ENCODE data around the gene PCNT. TPM values are rescaled to one million over a fixed set of nuclear protein-coding genes. Genes with fewer than 3 reads are reported as not detected.
"Not testable (repeated sequence)": the region's sequence is repeated elsewhere in the genome, so short reads cannot be mapped to it uniquely, and the experiment has no call there.

PCNT gene
- total and polyA plus RNA-seq, 7 donors = 99.4 to 642 (median 248) TPM

DNA sequence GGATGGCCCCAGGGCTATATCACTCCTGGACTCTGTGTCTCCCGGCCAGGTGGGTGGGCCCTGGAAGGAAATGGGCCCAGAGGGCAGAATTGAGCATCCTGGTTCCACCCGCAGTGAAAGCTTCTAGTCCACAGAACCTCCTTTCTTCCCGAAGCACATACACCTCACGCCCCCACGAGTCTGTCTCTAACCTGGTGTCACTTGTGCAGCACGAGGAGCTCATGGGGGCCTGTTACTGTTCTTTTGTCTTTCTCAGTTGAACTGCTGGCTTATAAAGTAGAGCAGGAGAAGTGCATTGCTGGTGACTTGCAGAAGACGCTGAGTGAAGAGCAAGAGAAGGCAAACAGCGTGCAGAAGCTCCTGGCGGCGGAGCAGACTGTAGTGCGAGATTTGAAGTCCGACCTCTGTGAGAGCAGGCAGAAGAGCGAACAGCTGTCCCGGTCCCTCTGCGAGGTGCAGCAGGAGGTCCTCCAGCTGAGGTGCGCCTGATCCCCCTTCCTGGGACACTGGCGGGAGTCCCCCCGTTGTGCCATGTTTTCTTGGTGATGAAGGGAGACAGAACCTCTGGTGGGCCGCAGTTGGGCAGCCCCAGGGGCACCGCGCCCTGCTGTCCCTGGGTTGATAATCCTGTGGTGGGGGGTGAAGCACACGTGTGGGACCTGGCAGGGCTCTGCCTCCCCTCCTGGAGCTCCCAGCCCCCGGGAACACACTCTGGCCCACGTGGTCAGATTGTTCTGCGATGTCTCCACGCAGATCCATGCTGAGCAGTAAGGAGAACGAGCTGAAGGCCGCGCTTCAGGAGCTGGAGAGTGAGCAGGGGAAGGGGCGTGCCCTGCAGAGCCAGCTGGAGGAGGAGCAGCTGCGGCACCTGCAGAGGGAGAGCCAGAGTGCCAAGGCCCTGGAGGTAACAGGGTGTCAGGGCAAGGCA lies 106.1 kb downstream of the PCNT start:
- ATAC-seq (peak in 2 of 4 donors; percentile 1 to 3), DNase-seq (peak in 1 of 2 donors; percentile 51)
- H3K9me3 ChIP-seq = no peaks in the 10 kb centered on the region
- WGBS, 3 donors = 87 to 91% (median 90%) methylated on average over 29 to 31 of the region's 31 CpGs
- H3K27me3 ChIP-seq (ENCODE audit: insufficient read depth in 3 of 3, low read length in 2 of 3) = no peaks in the 10 kb centered on the region
- intact Hi-C loops (cut with DNase I) = loop anchor here in 1 of 2 donors (10.0 kb wide), 1 partner anchor 185 kb away; no protein-coding TSS in a partner anchor
- no peak overlapping the region for H3K27ac ChIP-seq
- no peaks in the 10 kb centered on the region for H3K4me1 ChIP-seq
- no peak overlapping the region for H3K4me3 ChIP-seq
- TF ChIP-seq, protein P1, sequence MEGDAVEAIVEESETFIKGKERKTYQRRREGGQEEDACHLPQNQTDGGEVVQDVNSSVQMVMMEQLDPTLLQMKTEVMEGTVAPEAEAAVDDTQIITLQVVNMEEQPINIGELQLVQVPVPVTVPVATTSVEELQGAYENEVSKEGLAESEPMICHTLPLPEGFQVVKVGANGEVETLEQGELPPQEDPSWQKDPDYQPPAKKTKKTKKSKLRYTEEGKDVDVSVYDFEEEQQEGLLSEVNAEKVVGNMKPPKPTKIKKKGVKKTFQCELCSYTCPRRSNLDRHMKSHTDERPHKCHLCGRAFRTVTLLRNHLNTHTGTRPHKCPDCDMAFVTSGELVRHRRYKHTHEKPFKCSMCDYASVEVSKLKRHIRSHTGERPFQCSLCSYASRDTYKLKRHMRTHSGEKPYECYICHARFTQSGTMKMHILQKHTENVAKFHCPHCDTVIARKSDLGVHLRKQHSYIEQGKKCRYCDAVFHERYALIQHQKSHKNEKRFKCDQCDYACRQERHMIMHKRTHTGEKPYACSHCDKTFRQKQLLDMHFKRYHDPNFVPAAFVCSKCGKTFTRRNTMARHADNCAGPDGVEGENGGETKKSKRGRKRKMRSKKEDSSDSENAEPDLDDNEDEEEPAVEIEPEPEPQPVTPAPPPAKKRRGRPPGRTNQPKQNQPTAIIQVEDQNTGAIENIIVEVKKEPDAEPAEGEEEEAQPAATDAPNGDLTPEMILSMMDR (IDR thresholded peaks at IDR 0.05) = no peak
- peaks cover 15 to 100% of the 10 kb centered on the region in 2 donors for H3K36me3 ChIP-seq (ENCODE audit: insufficient read depth in 1 of 2, low read depth in 1 of 2)

DNA sequence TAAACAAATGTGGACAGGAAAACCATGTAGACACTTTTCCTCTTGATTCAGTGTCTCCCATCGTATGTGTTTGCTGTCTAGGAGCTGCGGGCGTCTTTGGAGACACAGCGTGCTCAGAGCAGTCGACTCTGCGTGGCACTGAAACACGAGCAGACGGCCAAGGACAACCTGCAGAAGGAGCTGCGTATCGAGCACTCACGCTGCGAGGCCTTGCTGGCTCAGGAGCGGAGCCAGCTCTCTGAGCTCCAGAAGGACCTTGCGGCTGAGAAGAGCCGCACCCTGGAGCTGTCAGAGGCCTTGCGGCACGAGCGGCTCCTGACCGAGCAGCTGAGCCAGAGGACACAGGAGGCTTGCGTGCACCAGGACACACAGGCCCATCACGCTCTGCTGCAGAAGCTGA lies 107.5 kb downstream of the PCNT start:
- Histone ChIP-seq H3K27me3 (ENCODE audit: insufficient read depth in 3 of 3, low read length in 2 of 3) (no peaks in the 10 kb centered on the region), H3K27ac (no peak overlapping the region), H3K4me3 (no peak overlapping the region), H3K4me1 (no peaks in the 10 kb centered on the region), H3K9me3 (no peaks in the 10 kb centered on the region), H3K36me3 (ENCODE audit: insufficient read depth in 1 of 2, low read depth in 1 of 2) (peaks cover 15 to 100% of the 10 kb centered on the region in 2 donors)
- WGBS, 3 donors = 88 to 90% (median 90%) methylated on average over 21 of the region's 21 CpGs
- intact Hi-C loops (cut with DNase I) = no loop called here
- peak in 1 of 4 donors; percentile 1 for ATAC-seq
- DNase-seq = peak in 1 of 2 donors; percentile 48
- TF ChIP-seq, protein P1 (IDR thresholded peaks at IDR 0.05) = no peak

DNA sequence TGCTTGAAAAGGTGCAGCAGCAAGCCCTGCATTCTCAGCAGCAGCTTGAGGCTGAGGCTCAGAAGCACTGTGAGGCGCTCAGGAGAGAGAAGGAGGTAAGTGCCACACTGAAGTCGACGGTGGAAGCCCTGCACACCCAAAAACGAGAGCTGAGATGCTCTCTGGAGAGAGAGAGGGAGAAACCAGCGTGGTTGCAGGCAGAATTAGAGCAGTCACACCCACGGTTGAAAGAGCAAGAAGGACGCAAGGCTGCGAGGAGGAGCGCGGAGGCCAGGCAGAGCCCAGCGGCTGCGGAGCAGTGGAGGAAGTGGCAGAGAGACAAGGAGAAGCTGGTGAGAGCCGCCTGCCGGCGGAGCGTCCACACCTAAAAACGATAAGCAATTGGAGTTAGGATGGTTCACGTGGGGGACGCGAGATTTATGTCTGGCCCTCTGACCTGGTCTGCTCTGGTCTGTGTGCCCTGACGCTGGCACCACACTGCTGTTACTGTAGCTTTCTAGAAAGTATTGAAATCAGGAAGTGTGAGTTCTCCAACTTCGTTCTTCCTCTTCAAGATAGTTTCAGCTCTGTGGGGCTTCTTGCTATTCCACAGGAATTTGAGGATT lies 108.0 kb downstream of the PCNT start:
- WGBS, 3 donors = 85 to 88% (median 87%) methylated on average over 22 of the region's 22 CpGs
- H3K27me3 ChIP-seq (ENCODE audit: insufficient read depth in 3 of 3, low read length in 2 of 3) = no peaks in the 10 kb centered on the region
- H3K4me1 ChIP-seq = no peaks in the 10 kb centered on the region
- peaks cover 12 to 100% of the 10 kb centered on the region in 2 donors for H3K36me3 ChIP-seq (ENCODE audit: insufficient read depth in 1 of 2, low read depth in 1 of 2)
- peak in 1 of 2 donors; percentile 58 for DNase-seq
- peak in 1 of 4 donors; percentile 2 for ATAC-seq
- no peaks in the 10 kb centered on the region for H3K9me3 ChIP-seq
- no peak overlapping the region for H3K27ac ChIP-seq
- intact Hi-C loops (cut with DNase I) = no loop called here
- no peak overlapping the region for H3K4me3 ChIP-seq
- TF ChIP-seq, protein P1 (IDR thresholded peaks at IDR 0.05) = no peak

DNA sequence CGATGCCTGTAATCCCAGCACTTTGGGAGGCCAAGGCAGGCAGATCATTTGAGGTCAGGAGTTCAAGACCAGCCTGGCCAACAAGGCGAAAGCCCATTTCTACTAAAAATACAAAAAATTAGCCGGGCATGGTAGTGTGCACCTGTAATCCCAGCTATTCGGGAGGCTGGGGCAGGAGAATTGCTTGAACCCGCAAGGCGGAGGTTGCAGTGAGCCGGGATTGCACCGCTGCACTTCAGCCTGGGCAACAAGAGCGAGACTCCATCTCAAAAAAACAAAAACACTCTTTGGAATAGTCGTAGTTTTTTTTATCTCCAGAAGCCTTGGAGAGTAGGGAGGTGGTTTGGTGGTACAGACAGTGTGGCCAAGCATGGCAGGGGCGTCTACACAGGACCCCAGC lies 109.2 kb downstream of the PCNT start:
- intact Hi-C loops (cut with DNase I); H3K9me3 ChIP-seq; ATAC-seq; H3K4me1 ChIP-seq; H3K27ac ChIP-seq; H3K27me3 ChIP-seq (ENCODE audit: insufficient read depth in 3 of 3, low read length in 2 of 3); H3K4me3 ChIP-seq: not testable (repeated sequence)
- H3K36me3 ChIP-seq (ENCODE audit: insufficient read depth in 1 of 2, low read depth in 1 of 2) = peaks cover 18 to 100% of the 10 kb centered on the region in 2 donors
- peak in 1 of 2 donors; percentile 33 for DNase-seq
- WGBS, 3 donors = 91 to 93% (median 91%) methylated on average over 11 of the region's 11 CpGs

Data from psoas muscle (tissue), 8 donors.